IMR-90 (cell line): ENCODE results near the gene PIP4P1. TPM values are rescaled to one million over a fixed set of nuclear protein-coding genes. Genes with fewer than 3 reads are reported as not detected.

Experiments
- microRNA-seq, 2 experiments: library from miRNA; stranded (forward) in 1 of 2; unstranded in 1 of 2; fragments of 10-50 nt in 1 of 2; fragments of <30 nt in 1 of 2; gene quantifications in 1 of 2; microRNA quantifications in 1 of 2; one replicate each; pipeline versions ENCODE3 to v1.1.0; 2013 to 2020; ENCODE audit not compliant: insufficient read depth in 1 of 2, insufficient read length in 1 of 2, unreplicated experiment in 1 of 2
- polyA plus RNA-seq, 3 experiments: library from polyadenylated mRNA; depleted of rRNA; stranded (reverse); fragments of >200 nt; gene quantifications; 2 replicates each; pipeline ENCODE4 v1.2.3, GENCODE V29; 2012; ENCODE audit warnings: low replicate concordance in 1 of 3
- small RNA-seq, 5 experiments: library from RNA; depleted of rRNA; stranded (forward); fragments of <200 nt; gene quantifications; one replicate each; pipeline ENCODE3, GENCODE V24; 2012
- total RNA-seq: library from RNA; depleted of rRNA; stranded (reverse); fragments of >200 nt; gene quantifications from 2 replicates; pipeline ENCODE4 v1.2.3, GENCODE V29; 2012; rRNA removed

PIP4P1 gene
- total and polyA plus RNA-seq, 2 of the 4 experiments (the other 2 are of a cell fraction), result 15.2 to 27.8 TPM

Small RNAs within 50 kb of the gene (microRNA-seq; reads per million reads assigned to microRNA genes)
- not detected for gene RNA5SP382 (ENCODE audit: insufficient read depth, insufficient read length)

Small RNAs within 50 kb of the gene (small RNA-seq; reads per million reads assigned to genes)
- 0.07 to 10.2 (median 7.9) reads per million in 5 experiments for gene RNA5SP382

Other genes starting within 250 kb of the PIP4P1 start
- gene OR11H6, start 237.7 kb downstream of the PIP4P1 start, total RNA-seq, result not detected in 2 replicates
- not detected in 2 replicates for gene OR11H6, start 237.7 kb downstream of the PIP4P1 start, polyA plus RNA-seq (2012; rRNA removed)
- gene OR11H7, start 232.5 kb downstream of the PIP4P1 start, total RNA-seq, result not detected in 2 replicates
- not detected in 2 replicates for gene OR11H7, start 232.5 kb downstream of the PIP4P1 start, polyA plus RNA-seq (2012; rRNA removed)
- gene OR11H4, start 222.1 kb downstream of the PIP4P1 start, total RNA-seq, result not detected in 2 replicates
- gene OR11H4, start 222.1 kb downstream of the PIP4P1 start, polyA plus RNA-seq (2012; rRNA removed), result not detected in 2 replicates
- gene TTC5, start 155.5 kb downstream of the PIP4P1 start, total RNA-seq, result 28.6 and 29.4 TPM in 2 replicates
- gene TTC5, start 155.5 kb downstream of the PIP4P1 start, polyA plus RNA-seq (2012; rRNA removed), result 9.8 and 11.4 TPM in 2 replicates
- 34.6 and 35.0 TPM in 2 replicates for gene CCNB1IP1, start 128.2 kb downstream of the PIP4P1 start, total RNA-seq
- 23.0 and 27.5 TPM in 2 replicates for gene CCNB1IP1, start 128.2 kb downstream of the PIP4P1 start, polyA plus RNA-seq (2012; rRNA removed)
- gene PARP2, start 117.8 kb downstream of the PIP4P1 start, total RNA-seq, result 11.7 TPM in 2 replicates
- 18.3 and 19.1 TPM in 2 replicates for gene PARP2, start 117.8 kb downstream of the PIP4P1 start, polyA plus RNA-seq (2012; rRNA removed)
- 7.8 and 12.4 TPM in 2 replicates for gene TEP1, start 47.9 kb downstream of the PIP4P1 start, total RNA-seq
- 9.8 and 10.7 TPM in 2 replicates for gene TEP1, start 47.9 kb downstream of the PIP4P1 start, polyA plus RNA-seq (2012; rRNA removed)
- gene KLHL33, start 25.3 kb downstream of the PIP4P1 start, total RNA-seq, result under 0.01 TPM in 2 replicates
- 0.03 TPM in 2 replicates for gene KLHL33, start 25.3 kb downstream of the PIP4P1 start, polyA plus RNA-seq (2012; rRNA removed)
- gene OSGEP, start 6.6 kb downstream of the PIP4P1 start, total RNA-seq, result 32.4 and 38.0 TPM in 2 replicates
- gene OSGEP, start 6.6 kb downstream of the PIP4P1 start, polyA plus RNA-seq (2012; rRNA removed), result 23.1 and 24.7 TPM in 2 replicates
- 125 and 141 TPM in 2 replicates for gene APEX1, start 6.2 kb downstream of the PIP4P1 start, total RNA-seq
- gene APEX1, start 6.2 kb downstream of the PIP4P1 start, polyA plus RNA-seq (2012; rRNA removed), result 241 and 242 TPM in 2 replicates
- gene PNP, start 8.0 kb upstream of the PIP4P1 start, total RNA-seq, result 60.3 and 68.8 TPM in 2 replicates
- gene PNP, start 8.0 kb upstream of the PIP4P1 start, polyA plus RNA-seq (2012; rRNA removed), result 49.0 and 53.4 TPM in 2 replicates
- gene RNASE10, start 44.1 kb upstream of the PIP4P1 start, total RNA-seq, result not detected in 2 replicates
- gene RNASE10, start 44.1 kb upstream of the PIP4P1 start, polyA plus RNA-seq (2012; rRNA removed), result not detected in 2 replicates
- gene RNASE9, start 99.6 kb upstream of the PIP4P1 start, total RNA-seq, result not detected in 2 replicates
- gene RNASE9, start 99.6 kb upstream of the PIP4P1 start, polyA plus RNA-seq (2012; rRNA removed), result not detected in 2 replicates
- not detected in 2 replicates for gene RNASE11, start 126.6 kb upstream of the PIP4P1 start, total RNA-seq
- gene RNASE11, start 126.6 kb upstream of the PIP4P1 start, polyA plus RNA-seq (2012; rRNA removed), result not detected in 2 replicates
- gene RNASE12, start 129.9 kb upstream of the PIP4P1 start, total RNA-seq, result not detected in 2 replicates
- gene RNASE12, start 129.9 kb upstream of the PIP4P1 start, polyA plus RNA-seq (2012; rRNA removed), result not detected in 2 replicates
- gene OR6S1, start 180.3 kb upstream of the PIP4P1 start, total RNA-seq, result not detected in 2 replicates
- gene OR6S1, start 180.3 kb upstream of the PIP4P1 start, polyA plus RNA-seq (2012; rRNA removed), result not detected in 2 replicates
- gene RNASE4, start 223.1 kb upstream of the PIP4P1 start, total RNA-seq, result 8.1 and 10.4 TPM in 2 replicates
- gene RNASE4, start 223.1 kb upstream of the PIP4P1 start, polyA plus RNA-seq (2012; rRNA removed), result 9.9 and 11.6 TPM in 2 replicates
- gene ANG, start 227.3 kb upstream of the PIP4P1 start, total RNA-seq, result 3.6 and 3.9 TPM in 2 replicates
- 4.2 and 4.7 TPM in 2 replicates for gene ANG, start 227.3 kb upstream of the PIP4P1 start, polyA plus RNA-seq (2012; rRNA removed)